Kidney (tissue), 14 donors: ENCODE results near the gene TRPM7. TPM values are rescaled to one million over a fixed set of nuclear protein-coding genes. Genes with fewer than 3 reads are reported as not detected.

Experiments used
- DNase-seq, 5 donors: peaks; one replicate each; pipeline ENCODE4 v3.0.0-alpha.2; 2013 to 2020
- FAIRE-seq: peaks from 2 replicates; lab custom pipeline; 2012; peaks lifted over from hg19 to GRCh38; lab: Jason Lieb, UNC
- H3K27ac ChIP-seq, 2 donors: one replicate each; pipeline ENCODE4 v1.7.0; 2013; ENCODE audit warnings: low read depth in 2 of 2, low read length in 2 of 2, inconsistent platforms in 1 of 2
- H3K27me3 ChIP-seq: one replicate; pipeline ENCODE4 v1.7.1; 2013; ENCODE audit warnings: low read length, inconsistent platforms; ENCODE audit not compliant: control insufficient read depth, insufficient read depth
- H3K36me3 ChIP-seq, 3 donors: one replicate each; pipeline versions ENCODE4 v1.7.0 to v1.7.1; 2013; ENCODE audit warnings: low read length in 3 of 3, control low read depth in 1 of 3, inconsistent platforms in 1 of 3; ENCODE audit not compliant: insufficient read depth in 3 of 3, control insufficient read depth in 2 of 3
- H3K4me1 ChIP-seq, 3 donors: one replicate each; pipeline versions ENCODE4 v1.7.0 to v1.7.1; 2013; ENCODE audit warnings: low read length in 3 of 3, inconsistent platforms in 1 of 3, low read depth in 1 of 3; ENCODE audit not compliant: control insufficient read depth in 2 of 3, insufficient read depth in 2 of 3
- H3K4me3 ChIP-seq, 3 donors: one replicate each; pipeline versions ENCODE4 v1.7.0 to v1.8.1; 2013; ENCODE audit warnings: low read length in 3 of 3, control low read depth in 1 of 3, inconsistent platforms in 1 of 3
- H3K9ac ChIP-seq, 3 donors: one replicate each; pipeline versions ENCODE4 v1.7.0 to v1.7.1; 2013; ENCODE audit warnings: low read length in 3 of 3, control low read depth in 1 of 3, inconsistent platforms in 1 of 3
- H3K9me3 ChIP-seq, 3 donors: one replicate each; pipeline versions ENCODE4 v1.7.0 to v1.7.1; 2013; ENCODE audit warnings: low read length in 3 of 3, control low read depth in 1 of 3, inconsistent platforms in 1 of 3; ENCODE audit not compliant: control insufficient read depth in 2 of 3, insufficient read depth in 1 of 3
- CTCF ChIP-seq: IDR thresholded peaks from 3 replicates; pipeline ENCODE4 v1.5.1; 2012; ENCODE audit warnings: mild to moderate bottlenecking, moderate library complexity, borderline replicate concordance; ENCODE audit not compliant: insufficient read depth; ENCODE audit errors: extremely low read depth
- intact Hi-C: fragments of 100-400 bp; cut with DNase I; formaldehyde crosslinking; loops from one replicate; pipeline ENCODE4 v1.11.1; 2022
- polyA plus RNA-seq: library from polyadenylated mRNA; stranded (reverse); fragments of 350-450 nt; fragmentation: Illumina TruSeq; extraction: RNeasy Lipid Tissue Mini Kit (QIAGEN cat#74804); gene quantifications from one replicate; pipeline ENCODE4 v1.2.3, GENCODE V29; 2014; ENCODE audit warnings: low read depth, low replicate concordance; ENCODE audit not compliant: insufficient read depth
- total RNA-seq: library from RNA; stranded (reverse); fragmentation: NEBNext Ultra II Directional; extraction: Animal tissue kit (Norgen Biotek cat#: 25700); gene quantifications from one replicate; pipeline ENCODE4 v1.2.1, GENCODE V29; 2021
- donor health status: control.
- donor health status: control.
- donor health status: control.
- donor health status: control.
- donor health status: control.
- donor health status: DM: yes; HTN: yes; CAD: no.
- donor health status: Normal renal cell carcinoma (clear cell type).

Gene TRPM7
- total and polyA plus RNA-seq, 2 donors from 2014 or later, result 17.0 to 38.3 TPM

GRCh38 chr15:50675535-50676144, 11.0 kb downstream of the TRPM7 start:
- TF ChIP-seq CTCF, result peak; percentile 69
- peak in 2 of 5 donors; percentile 50 to 52 for DNase-seq
- intact Hi-C loops, result loop anchor here (10.0 kb wide), 1 partner anchor 219 kb away; no protein-coding TSS in a partner anchor

GRCh38 chr15:50670115-50670514, 16.5 kb downstream of the TRPM7 start:
- peaks cover 0 to 2% (median 0%) of the 10 kb centered on the region in 3 donors for H3K4me1 ChIP-seq
- H3K36me3 ChIP-seq, result peaks cover 0 to 3% (median 0%) of the 10 kb centered on the region in 3 donors
- no peaks in the 10 kb centered on the region for H3K9me3 ChIP-seq
- H3K9ac ChIP-seq, result no peak overlapping the region
- intact Hi-C loops, result loop anchor here (10.0 kb wide), 1 partner anchor 225 kb away; no protein-coding TSS in a partner anchor
- TF ChIP-seq CTCF, result no peak
- no peak overlapping the region for H3K4me3 ChIP-seq
- DNase-seq (no peak), FAIRE-seq (no peak)
- no peak overlapping the region for H3K27ac ChIP-seq
- H3K27me3 ChIP-seq, result no peaks in the 10 kb centered on the region

More at GRCh38 chr15:50675535-50676144, 11.0 kb downstream of the TRPM7 start:
- no peaks in the 10 kb centered on the region for H3K36me3 ChIP-seq
- no peak overlapping the region for H3K4me3 ChIP-seq
- peak; percentile 66 for FAIRE-seq
- H3K9ac ChIP-seq, result no peak overlapping the region
- H3K4me1 ChIP-seq, result peaks cover 0 to 5% (median 5%) of the 10 kb centered on the region in 3 donors
- no peaks in the 10 kb centered on the region for H3K9me3 ChIP-seq
- no peak overlapping the region for H3K27ac ChIP-seq
- no peaks in the 10 kb centered on the region for H3K27me3 ChIP-seq

GRCh38 chr15:50669611-50670010, 17.0 kb downstream of the TRPM7 start:
- intact Hi-C loops, result loop anchor here (10.0 kb wide), 1 partner anchor 225 kb away; no protein-coding TSS in a partner anchor
- no peak overlapping the region for H3K4me3 ChIP-seq
- no peak overlapping the region for H3K27ac ChIP-seq
- no peaks in the 10 kb centered on the region for H3K27me3 ChIP-seq
- peaks cover 0 to 3% (median 0%) of the 10 kb centered on the region in 3 donors for H3K36me3 ChIP-seq
- H3K4me1 ChIP-seq, result peaks cover 0 to 2% (median 0%) of the 10 kb centered on the region in 3 donors
- no peaks in the 10 kb centered on the region for H3K9me3 ChIP-seq
- H3K9ac ChIP-seq, result no peak overlapping the region
- no peak for DNase-seq
- no peak for FAIRE-seq
- TF ChIP-seq CTCF, result no peak
